Tibial artery (tissue), 4 donors: Measurements from ENCODE around the gene NKX6-2.
A peak's percentile ranks its signal among the peaks of the same experiment; 100 is the strongest.

ENCODE experiments used
- DNase-seq, 2 donors: peaks; one replicate each; pipeline ENCODE4 v3.0.0-alpha.2; 2019
- H3K27ac ChIP-seq, 2 donors: fragments of 200-600 bp; sonication (generic) in 1 of 2; 1 replicate in 1 of 2; 2 replicates in 1 of 2; pipeline ENCODE4 v1.5.1; 2018 to 2019; ENCODE audit warnings: mild to moderate bottlenecking in 1 of 2
- H3K27me3 ChIP-seq, 2 donors: fragments of 200-600 bp; sonication (generic) in 1 of 2; one replicate each; pipeline versions ENCODE4 v1.5.1 to v1.6.0; 2016 to 2019
- H3K36me3 ChIP-seq, 3 donors: fragments of 200-600 bp; sonication (generic) in 2 of 3; one replicate each; pipeline ENCODE4 v1.5.1; 2016 to 2019; ENCODE audit warnings: mild to moderate bottlenecking in 2 of 3
- H3K4me1 ChIP-seq, 4 donors: fragments of 200-600 bp; sonication (generic) in 2 of 4; 1 replicate in 3 of 4; 2 replicates in 1 of 4; pipeline ENCODE4 v1.5.1; 2016 to 2019
- H3K4me3 ChIP-seq, 2 donors: fragments of 200-600 bp; sonication (generic) in 1 of 2; 1 replicate in 1 of 2; 2 replicates in 1 of 2; pipeline ENCODE4 v1.5.1; 2018 to 2019; ENCODE audit warnings: mild to moderate bottlenecking in 2 of 2
- H3K9me3 ChIP-seq, 3 donors: fragments of 200-600 bp; sonication (generic) in 1 of 3; one replicate each; pipeline ENCODE4 v1.5.1; 2016 to 2019
- intact Hi-C: fragments of 100-400 bp; cut with DNase I; formaldehyde crosslinking; loops from one replicate; pipeline ENCODE4 v1.15.0; 2023; ENCODE audit warnings: low total_unique reads
- TF ChIP-seq, protein P1 (sequence below), 2 experiments: fragments of 200-600 bp in 1 of 2; fragments of 450-650 bp in 1 of 2; IDR thresholded peaks; one replicate each; pipeline ENCODE4 v1.5.1; 2017 to 2019; ENCODE audit warnings: antibody characterized with exemption in 2 of 2, mild to moderate bottlenecking in 1 of 2, moderate library complexity in 1 of 2

NKX6-2 gene

GRCh38 chr10:132804785-132805426 lies 19.0 kb upstream of the NKX6-2 start:
- Histone ChIP-seq H3K27ac (no peak overlapping the region), H3K4me3 (no peak overlapping the region), H3K4me1 (no peaks in the 10 kb centered on the region), H3K36me3 (no peaks in the 10 kb centered on the region), H3K9me3 (peaks cover 0 to 13% (median 9%) of the 10 kb centered on the region in 3 donors), H3K27me3 (peaks cover 0 to 29% of the 10 kb centered on the region in 2 donors)
- DNase-seq = peak in 1 of 2 donors; percentile 49
- intact Hi-C loops = no loop called here
- TF ChIP-seq, protein P1, sequence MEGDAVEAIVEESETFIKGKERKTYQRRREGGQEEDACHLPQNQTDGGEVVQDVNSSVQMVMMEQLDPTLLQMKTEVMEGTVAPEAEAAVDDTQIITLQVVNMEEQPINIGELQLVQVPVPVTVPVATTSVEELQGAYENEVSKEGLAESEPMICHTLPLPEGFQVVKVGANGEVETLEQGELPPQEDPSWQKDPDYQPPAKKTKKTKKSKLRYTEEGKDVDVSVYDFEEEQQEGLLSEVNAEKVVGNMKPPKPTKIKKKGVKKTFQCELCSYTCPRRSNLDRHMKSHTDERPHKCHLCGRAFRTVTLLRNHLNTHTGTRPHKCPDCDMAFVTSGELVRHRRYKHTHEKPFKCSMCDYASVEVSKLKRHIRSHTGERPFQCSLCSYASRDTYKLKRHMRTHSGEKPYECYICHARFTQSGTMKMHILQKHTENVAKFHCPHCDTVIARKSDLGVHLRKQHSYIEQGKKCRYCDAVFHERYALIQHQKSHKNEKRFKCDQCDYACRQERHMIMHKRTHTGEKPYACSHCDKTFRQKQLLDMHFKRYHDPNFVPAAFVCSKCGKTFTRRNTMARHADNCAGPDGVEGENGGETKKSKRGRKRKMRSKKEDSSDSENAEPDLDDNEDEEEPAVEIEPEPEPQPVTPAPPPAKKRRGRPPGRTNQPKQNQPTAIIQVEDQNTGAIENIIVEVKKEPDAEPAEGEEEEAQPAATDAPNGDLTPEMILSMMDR (IDR thresholded peaks at IDR 0.05) = no peak

- no peaks in the 10 kb centered on the region for H3K4me1 ChIP-seq
- H3K4me3 ChIP-seq = no peak overlapping the region
- intact Hi-C loops = no loop called here
- peaks cover 0 to 13% (median 9%) of the 10 kb centered on the region in 3 donors for H3K9me3 ChIP-seq
- no peaks in the 10 kb centered on the region for H3K36me3 ChIP-seq
- no peak overlapping the region for H3K27ac ChIP-seq
- H3K27me3 ChIP-seq = peaks cover 0 to 25% of the 10 kb centered on the region in 2 donors
- TF ChIP-seq, protein P1 (IDR thresholded peaks at IDR 0.05) = no peak
- DNase-seq = no peak
These were observed 18.3 kb upstream of the NKX6-2 start for GRCh38 chr10:132804287-132804686.

GRCh38 chr10:132803416-132804210 lies 17.7 kb upstream of the NKX6-2 start:
- DNase-seq = no peak
- intact Hi-C loops = no loop called here
- no peak overlapping the region for H3K27ac ChIP-seq
- no peaks in the 10 kb centered on the region for H3K36me3 ChIP-seq
- no peak overlapping the region for H3K4me3 ChIP-seq
- TF ChIP-seq, protein P1 (IDR thresholded peaks at IDR 0.05) = no peak
- H3K4me1 ChIP-seq = no peaks in the 10 kb centered on the region
- peaks cover 0 to 18% of the 10 kb centered on the region in 2 donors for H3K27me3 ChIP-seq
- peaks cover 0 to 13% (median 9%) of the 10 kb centered on the region in 3 donors for H3K9me3 ChIP-seq

- DNase-seq = no peak
- Histone ChIP-seq H3K27me3 (peaks cover 0 to 12% of the 10 kb centered on the region in 2 donors), H3K36me3 (no peaks in the 10 kb centered on the region), H3K4me1 (no peaks in the 10 kb centered on the region), H3K27ac (no peak overlapping the region), H3K4me3 (no peak overlapping the region), H3K9me3 (peaks cover 0 to 13% (median 9%) of the 10 kb centered on the region in 3 donors)
- TF ChIP-seq, protein P1 (IDR thresholded peaks at IDR 0.05) = no peak
- intact Hi-C loops = no loop called here
These were observed 16.9 kb upstream of the NKX6-2 start for GRCh38 chr10:132802694-132803320.

- no peak for DNase-seq
- Histone ChIP-seq H3K4me1 (no peaks in the 10 kb centered on the region), H3K27ac (no peak overlapping the region), H3K36me3 (no peaks in the 10 kb centered on the region), H3K4me3 (no peak overlapping the region), H3K9me3 (peaks cover 0 to 13% (median 9%) of the 10 kb centered on the region in 3 donors), H3K27me3 (peaks cover 0 to 12% of the 10 kb centered on the region in 2 donors)
- TF ChIP-seq, protein P1 (IDR thresholded peaks at IDR 0.05) = no peak
- intact Hi-C loops = no loop called here
These were observed 16.1 kb upstream of the NKX6-2 start for GRCh38 chr10:132802048-132802447.
